HG03558 (cell line): ENCODE results near the gene LMO4.
A peak's percentile ranks its signal among the peaks of the same experiment; 100 is the strongest.

Experiments used
- ATAC-seq: cut with Tn5 transposase; IDR thresholded peaks from one replicate; pipeline ENCODE4 v1.9.1; 2021; ENCODE audit warnings: moderate number of reproducible peaks; ENCODE audit not compliant: unreplicated experiment; ENCODE audit errors: extremely low read depth

LMO4 gene

DNA sequence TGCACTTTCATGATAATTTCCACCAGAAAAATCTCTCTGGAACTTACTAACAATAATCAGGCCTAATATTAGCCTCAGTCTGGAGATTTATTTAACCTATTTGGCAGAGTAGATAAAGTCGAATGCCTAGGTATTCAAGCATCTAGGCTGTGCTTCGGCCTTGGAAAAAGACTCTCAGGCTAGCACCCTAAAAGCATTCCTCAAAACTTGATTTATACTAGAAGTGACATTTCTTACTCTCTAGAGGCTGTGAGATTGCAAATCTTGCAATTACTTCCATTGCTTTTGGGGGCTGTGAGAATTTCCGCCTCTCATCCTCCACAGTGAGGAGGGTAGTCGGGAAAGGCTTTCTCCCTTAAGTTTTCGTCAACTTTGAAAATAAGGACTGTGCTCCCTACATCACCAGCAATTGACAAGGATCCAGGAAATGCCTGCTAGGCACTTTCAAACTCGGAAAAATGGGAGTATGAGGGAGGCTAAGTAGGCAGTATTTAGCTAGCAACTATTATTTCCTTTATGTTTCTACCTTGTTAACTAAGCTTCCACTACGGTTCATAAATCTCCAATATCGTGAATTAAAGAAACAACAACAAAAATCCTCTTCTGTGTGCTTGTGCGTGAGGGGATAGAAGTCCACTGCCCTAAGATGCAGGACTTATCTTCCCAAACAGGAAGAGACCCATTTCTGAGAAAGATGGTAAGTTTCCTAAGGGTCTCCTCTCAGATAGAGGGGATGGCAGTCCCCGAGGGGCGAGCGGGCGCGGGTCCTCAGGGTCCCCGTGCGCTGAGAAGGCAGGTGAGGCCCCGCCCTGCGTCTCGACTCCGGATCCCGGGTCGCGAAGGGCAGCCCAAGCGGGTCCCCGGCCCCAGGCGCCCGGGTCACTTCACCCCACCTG, 1.1 kb upstream of the LMO4 start:
- no peak for ATAC-seq

DNA sequence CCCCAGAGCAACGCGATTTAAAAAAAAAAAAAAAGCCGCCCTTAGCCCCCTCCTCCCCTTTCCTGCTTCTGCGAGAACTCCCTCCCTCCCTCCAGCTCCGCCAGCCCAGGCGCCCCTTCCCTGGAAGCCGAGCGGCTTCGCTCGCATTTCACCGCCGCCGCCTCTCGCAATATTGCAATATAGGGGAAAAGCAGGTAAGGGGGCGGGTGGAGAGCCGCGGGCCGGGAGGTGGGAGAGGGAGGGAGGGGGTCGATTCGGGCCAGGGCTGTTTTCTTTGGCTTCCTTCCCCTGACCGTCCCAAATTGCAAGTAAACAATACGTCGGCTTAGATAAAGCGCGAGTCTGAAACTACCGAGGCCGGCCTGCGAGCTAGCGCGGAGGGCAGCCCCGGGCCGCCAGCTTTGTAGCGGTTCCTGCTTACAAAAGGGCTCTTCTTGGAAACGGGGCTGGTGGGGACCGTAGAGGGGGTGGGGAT, 408 bp downstream of the LMO4 start:
- no peak for ATAC-seq

DNA sequence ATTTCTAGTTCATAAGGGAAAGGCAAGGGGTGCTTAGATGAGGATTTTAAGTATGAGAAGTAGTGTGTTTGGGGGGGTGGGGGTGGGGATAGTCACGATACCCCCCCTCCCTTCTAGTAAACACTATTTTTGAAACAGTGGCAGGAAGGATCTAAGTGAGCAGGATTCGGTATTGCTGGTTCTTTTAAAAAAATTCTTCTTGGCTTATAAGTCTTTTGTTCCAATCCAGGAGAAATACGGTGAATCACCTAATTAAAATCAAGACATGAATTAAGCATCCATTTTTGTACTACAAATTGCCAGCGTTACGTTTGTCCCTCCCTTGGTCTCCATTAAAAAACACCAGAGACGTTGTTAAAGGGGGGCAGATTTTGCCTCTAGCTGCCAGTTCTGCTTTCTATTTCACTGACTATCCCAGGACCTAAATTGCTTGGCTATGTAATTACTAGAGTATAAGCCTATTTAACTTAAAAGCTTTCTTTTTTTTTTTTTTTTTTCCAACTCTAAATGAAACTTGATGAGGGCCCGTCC, 911 bp downstream of the LMO4 start:
- no peak for ATAC-seq

DNA sequence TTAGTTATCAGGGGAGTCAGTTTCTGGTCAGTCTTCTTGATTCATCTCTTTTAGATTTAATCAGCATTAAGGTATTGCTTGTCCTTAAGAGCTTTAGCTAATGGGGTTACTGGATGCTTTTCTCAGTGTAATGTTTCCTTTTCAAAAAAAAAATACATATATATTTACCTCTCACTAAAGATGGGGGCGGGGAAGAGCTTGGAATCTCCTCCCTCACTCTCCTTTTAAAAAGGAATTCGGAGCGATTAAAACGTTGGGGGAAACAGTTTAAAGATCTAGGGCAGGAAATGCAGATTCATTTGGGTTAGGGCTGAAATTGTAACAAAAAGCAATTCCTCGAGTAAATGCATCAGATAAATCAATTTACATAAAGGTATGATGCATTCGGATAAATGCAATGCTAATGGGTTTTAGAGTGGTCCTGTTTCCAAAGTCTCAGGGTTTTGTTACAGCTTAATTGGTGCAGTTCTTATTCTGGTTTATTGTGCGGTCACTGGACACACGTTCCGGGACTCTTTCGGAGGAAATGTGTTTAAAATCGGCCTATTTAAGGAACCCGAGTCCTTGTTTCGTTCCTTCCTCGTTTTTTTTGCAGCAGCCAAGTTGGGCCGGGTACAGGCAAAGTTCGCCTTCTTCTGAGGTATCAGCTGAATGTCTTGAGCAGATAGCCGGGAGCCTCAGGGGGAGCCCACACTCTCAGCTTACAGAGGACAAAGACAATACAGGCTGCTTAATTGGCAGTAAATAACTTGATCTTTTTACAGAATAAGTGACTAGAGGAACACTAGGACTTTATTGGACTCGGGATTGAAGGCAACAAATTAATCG, 1.6 kb downstream of the LMO4 start:
- no peak for ATAC-seq

DNA sequence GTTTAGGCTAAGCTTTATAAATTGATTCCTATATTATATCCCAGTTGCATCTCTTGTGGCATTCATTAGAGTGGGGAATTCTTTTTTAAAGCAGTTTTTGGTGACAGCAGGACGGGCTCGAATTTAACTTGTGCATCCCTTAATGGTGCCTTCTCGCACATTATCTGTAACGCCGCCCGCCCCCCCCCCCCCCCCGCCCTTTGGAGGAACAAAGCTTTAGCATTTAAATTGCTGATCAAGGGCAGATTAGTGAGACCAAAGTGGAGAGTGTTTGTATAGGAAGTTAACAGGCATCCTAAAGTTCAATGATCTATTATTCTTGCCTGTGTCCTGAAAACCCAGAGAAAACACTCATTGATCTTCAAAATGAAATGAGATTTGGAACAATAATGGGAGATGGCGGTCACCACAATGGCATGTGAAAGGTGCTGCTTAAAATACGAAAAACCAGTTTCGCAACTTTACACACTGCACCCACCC, 2.2 kb downstream of the LMO4 start:
- ATAC-seq, result no peak

DNA sequence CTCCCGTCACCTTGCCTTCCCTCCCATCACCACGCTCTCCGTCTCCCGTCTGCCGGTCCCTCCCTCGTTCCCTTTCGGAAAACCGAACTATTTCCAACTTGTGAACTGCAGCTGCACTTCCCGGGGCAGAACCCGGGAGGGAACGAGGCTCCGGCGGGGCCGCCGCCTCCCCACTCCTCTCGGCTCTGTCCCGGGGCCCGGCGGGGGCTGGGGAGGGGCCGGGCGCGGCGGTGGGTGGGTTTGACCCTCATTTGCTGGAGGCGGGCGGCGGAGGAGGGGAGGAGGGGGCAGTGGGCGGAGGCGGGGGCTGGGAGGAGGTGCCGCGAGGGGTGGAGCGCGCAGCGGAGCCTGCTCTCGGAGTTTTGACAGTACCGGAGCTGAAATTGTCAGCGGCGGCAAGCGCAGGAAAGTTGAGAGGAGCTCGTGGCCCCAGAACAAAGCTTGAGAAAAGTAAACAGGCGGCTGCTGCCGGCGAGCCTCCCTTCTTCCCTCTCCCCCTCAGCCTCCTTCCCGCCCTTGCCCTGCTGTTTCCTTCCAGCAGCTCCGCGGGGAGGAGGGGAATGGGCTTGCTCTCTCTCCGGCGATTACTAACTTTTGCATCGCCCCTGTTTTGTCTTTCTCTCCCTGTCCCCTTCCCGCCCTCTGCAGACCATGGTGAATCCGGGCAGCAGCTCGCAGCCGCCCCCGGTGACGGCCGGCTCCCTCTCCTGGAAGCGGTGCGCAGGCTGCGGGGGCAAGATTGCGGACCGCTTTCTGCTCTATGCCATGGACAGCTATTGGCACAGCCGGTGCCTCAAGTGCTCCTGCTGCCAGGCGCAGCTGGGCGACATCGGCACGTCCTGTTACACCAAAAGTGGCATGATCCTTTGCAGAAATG, 2.9 kb downstream of the LMO4 start:
- no peak for ATAC-seq

DNA sequence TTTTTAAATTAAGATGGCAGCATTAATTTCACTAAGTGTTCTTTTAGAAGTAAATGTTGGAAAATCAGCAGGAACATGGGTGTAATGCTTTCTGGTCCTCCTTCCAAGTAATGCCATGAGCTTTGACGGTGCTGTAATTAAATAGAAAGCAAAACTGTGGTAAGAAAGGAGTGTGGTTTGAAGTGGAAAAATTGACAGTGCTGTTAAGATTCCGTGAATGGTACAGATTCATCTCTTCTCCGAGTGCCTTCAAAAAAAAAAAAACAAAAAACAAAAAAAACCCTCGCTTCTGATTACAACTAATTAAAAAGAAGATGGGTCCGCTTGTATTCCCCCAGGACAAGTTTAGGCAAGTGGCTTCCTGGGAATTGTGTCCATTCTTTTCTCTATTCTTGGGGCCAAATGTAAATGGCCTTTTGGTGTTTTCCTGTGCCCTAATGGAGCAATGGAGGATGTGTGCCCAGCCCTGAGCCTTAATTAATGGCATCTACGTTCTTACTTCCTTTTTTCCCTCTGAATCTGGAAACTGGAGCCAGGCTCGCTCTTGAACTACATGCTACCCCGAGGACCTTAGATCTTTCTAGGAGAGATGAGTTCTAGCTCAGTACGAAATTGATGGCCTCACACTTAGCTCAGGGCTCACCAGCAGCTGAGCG, 5.1 kb downstream of the LMO4 start:
- peak; percentile 25 for ATAC-seq

DNA sequence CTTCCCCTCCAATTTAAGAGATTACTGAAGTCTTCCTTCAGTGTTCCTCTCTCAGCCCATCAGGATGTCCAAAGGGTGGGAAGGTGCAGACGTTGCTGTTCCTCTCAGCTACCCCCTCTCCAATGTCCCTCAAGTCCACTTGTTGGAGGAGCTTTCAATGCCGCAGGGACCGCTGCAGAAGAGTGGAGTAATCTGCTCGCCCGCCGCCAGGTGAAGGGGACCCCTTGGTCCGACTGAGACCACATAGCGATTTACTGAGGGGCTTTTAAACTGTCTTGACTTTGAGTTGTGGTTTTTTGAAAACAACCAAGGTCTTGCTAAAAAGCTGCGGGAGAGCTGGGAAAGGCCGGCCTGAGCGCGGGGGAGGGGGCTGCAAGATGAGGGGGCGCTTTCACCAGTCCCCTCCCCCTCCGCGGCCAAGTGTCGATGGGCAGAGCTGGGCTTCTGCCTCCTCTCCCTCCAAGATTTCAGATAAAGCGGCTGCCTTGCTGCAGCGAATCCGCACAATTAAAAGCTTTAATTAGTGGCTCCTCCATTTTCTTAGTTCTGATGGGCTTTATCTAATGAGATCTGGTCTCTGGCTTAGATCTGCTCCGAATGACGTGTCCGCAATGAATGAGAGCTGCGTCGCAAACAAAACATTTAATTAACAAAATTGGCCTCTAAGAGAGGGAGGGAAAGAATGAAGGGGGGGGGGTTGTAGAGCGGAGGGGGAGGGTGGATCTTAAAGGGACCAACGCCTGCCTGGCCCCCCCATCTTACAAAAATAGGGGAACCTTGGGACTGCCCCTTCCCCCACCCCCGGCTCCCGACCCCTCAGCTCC, 5.9 kb downstream of the LMO4 start:
- ATAC-seq, result no peak

DNA sequence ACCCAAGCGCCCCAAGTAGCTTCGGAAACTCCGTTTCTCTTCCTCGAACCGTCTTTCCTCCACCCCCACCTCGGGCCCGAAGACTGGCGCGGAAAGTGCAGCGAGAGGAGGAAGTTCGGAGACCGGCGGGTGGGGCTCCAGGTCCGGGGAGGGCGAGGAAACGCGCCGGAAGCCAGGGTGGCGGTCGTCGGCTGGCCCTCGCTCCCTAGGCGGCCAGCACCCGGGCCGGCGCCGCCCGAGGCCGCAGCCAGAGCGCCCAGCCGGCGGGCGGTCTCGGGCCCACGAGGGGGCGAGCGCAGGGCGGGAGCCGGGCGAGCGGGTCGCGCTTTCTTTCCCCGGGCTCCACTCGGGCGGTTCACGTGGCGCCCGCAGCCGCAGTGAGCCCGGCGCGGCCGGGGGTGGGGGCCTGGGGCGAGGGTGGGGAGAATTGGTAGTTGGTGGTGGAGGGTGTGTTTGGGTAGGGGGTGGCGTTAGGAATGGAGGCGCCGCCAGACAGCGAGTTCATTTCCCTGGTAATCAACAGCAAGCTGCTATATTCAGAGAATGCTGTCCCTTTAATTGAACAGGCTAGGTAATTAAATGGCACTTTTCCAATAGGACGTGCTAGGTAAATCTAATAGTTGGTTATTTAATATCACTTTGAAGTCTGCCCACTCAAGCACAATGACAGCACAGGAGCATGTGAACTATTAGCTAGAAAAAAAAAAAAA, 6.7 kb downstream of the LMO4 start:
- peak; percentile 27 for ATAC-seq

DNA sequence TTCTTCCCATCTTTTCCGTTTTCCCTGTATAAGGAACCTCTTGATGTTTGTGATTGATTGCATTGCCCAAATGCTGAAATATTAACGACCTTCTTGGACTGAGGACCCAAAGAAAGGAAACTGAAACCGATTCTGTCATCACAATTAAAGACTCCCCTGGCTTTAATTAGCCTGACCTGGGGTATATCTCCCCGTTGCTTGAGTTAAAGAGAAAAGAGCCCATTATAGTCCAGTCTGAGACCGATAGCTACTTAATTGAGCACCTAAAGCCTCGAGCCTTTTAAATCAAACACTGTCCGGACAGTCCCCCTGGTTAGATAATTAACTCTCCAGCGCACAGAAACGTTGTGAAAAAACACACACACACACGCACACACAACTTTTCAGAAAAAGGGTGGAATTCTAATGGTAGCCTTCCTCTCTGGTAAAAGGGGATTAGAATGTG, 8.0 kb downstream of the LMO4 start:
- no peak for ATAC-seq

DNA sequence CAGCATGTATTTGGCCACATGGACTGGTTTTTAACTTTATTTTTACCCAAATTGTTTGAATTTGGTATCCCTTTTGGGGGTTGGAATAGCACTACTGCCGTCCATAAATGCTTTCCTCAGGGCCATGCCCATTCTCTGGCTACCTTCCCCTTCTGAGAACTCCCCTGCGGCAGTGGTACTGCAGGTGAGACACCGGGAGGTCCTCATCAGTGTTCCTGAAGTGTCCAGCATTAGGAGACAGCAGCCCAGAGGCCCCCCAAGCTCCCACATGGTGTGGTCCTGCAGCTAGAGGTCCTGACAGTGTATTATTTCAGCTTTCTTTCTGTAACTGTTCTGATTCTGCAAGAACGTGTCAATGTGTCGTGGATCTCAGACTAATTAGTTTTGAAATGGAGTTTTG, 8.9 kb downstream of the LMO4 start:
- ATAC-seq, result no peak

DNA sequence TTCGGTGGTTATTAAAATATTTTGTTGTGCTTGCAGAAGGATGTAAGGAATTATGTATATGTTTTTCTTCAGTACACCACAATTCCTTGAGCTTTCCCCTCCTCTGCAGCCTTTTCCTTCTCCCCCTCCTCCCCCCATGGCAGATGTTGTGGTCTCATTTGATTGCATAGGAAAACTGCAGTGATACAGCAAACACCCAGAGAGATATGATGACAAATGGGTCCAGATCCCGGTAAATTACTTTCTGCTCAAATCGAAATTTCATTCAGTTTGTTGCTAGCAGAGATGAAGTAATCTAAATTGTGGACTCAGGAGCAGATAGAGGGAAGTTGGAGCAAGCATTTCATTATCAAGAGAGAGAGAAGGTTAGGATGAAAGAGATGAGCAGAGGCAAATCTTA, 9.9 kb downstream of the LMO4 start:
- no peak for ATAC-seq

DNA sequence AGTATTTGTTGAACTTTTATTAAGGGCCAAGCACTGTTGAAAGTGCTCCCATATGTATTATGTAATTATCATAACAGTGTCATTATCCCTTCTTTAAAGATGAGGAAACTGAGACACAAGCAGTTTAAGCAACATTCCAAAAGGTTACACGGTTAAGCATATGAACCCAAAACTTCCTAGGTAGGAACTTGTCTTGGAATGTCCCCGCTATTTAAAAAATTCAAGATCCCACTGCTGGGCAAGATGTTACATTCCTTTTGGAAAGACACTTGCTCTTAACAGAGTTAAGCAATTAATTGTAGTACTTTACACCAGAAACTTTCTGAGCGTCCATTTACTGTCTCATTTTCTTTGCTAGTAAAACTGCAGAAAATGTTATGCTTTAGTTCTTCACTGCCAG, 15.6 kb downstream of the LMO4 start:
- no peak for ATAC-seq

DNA sequence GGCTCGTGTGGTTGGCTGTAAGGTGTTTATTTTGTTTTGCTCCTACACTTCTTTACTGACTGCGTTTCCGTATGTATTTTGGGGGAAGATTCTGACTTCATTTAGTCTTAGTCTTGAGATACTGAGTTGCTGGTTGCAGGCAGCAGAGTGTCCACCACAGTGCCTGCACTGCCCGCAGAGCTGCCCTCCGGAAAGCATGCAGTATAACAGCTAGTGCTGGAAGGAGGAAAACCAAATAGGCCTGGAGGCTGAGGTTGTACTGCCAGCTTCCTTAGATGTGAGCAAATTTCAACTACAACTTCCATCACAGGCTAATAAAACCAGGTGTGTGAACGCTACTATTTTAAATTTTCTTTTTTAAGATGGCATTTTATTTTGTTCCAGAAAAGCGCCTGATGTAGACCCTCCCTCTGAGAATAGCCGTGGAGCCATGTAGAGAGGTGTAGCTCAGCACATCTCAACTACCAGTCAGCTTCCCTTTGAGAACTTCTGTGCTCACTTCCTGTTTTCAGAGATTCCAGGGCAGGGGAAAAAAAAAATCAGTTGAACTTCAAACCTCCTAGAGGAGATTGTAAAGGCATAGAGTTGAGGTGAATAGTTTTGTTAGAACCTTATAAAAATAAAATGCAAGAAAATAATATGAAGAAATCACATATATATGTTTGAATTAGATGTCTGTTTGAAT, 17.6 kb downstream of the LMO4 start:
- no peak for ATAC-seq

DNA sequence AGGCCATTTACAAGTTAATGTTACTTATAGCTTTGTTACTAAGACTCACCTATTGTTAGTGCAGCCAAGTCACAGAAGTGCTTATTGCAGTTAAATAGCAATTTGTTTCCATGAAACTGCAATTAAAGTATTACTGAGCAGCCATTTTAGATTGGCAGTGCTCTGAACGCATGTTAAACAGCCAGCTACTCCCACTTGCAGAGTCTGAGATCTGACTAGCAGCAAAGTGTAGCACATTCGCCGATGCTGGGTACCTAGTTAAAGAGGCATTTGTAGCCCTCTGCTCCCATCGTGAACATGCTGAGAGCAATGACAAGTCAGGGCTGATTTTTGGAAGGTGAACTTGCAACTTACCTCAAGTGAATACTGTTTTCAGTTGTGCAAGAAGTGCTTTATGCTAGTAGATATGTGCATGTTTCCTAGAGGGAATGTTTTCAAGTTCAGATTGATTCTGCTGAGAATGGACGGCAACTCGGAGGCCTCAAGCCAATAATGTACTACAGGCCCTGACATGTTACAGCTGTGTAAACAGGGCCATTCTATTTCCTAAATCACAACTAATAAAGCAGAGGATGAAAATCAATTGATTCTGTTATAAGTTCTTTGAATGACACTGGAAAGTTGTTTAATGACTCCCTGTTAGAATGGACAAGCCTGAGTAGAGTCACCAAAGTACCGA, 19.8 kb downstream of the LMO4 start:
- no peak for ATAC-seq

DNA sequence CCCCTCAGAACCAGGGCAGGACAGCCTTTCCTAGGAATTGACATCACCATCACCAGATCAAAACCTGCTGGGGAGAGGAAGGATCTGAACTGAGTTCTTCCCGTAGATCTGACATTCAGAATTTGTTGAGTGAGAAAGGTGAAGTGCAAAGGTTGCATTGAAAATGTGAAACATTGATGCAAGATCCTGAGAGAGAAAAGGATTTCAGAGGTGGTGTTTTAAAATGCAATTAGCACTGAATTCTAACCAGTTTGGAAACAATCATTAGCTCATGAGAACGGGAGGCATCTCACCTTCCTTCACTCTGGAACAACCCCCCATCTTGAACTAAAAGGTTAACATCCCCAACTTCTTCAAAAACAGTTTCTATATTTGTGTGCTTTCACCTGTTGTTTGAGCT, 20.4 kb downstream of the LMO4 start:
- no peak for ATAC-seq

DNA sequence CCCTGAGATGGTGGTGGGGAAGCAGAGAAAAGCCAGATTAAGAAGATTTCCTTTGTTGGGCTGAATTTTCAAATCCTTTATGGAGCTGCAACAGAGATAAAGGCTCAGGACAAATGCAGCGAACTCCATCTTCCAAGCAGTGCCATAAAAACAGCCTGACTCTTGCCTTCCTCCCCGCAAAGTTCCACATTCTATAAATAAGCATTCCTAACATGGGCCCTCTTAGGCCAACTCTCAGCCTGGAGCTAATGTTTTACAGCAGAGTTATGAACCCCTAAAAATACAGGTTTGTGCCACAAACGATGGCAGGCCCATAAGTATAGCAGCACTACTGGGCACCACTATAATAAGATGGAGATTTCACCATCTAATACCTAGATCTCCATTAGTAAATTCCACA, 27.2 kb downstream of the LMO4 start:
- no peak for ATAC-seq
